Activated naive CD8-positive, alpha-beta T cell treated with anti-CD3 and anti-CD28 coated beads for 36 hours (primary cell): ENCODE measurements around the gene TMEM184A. TPM values are rescaled to one million over a fixed set of nuclear protein-coding genes. Genes with fewer than 3 reads are reported as not detected.
A peak's percentile ranks its signal among the peaks of the same experiment; 100 is the strongest.
"Not testable (repeated sequence)": the region's sequence is repeated elsewhere in the genome, so short reads cannot be mapped to it uniquely, and the experiment has no call there.

Experiments
- DNase-seq: peaks from one replicate; pipeline ENCODE4 v3.0.0; 2021
- H3K27ac Mint-ChIP-seq: one replicate; pipeline ENCODE4 v1.8.0; 2022; ENCODE audit warnings: mild to moderate bottlenecking, moderate library complexity, mixed read lengths
- H3K27me3 Mint-ChIP-seq: one replicate; pipeline ENCODE4 v1.8.0; 2022; ENCODE audit warnings: mild to moderate bottlenecking, mixed read lengths
- H3K36me3 Mint-ChIP-seq: one replicate; pipeline ENCODE4 v1.8.0; 2021; ENCODE audit warnings: mild to moderate bottlenecking, mixed read lengths
- H3K4me1 Mint-ChIP-seq: one replicate; pipeline ENCODE4 v1.8.0; 2021; ENCODE audit warnings: mixed read lengths
- H3K4me3 Mint-ChIP-seq: one replicate; pipeline ENCODE4 v1.8.0; 2022; ENCODE audit warnings: mild to moderate bottlenecking, moderate library complexity, mixed read lengths
- H3K9me3 Mint-ChIP-seq: one replicate; pipeline ENCODE4 v1.8.0; 2022; ENCODE audit warnings: mixed read lengths
- total RNA-seq, 2 experiments: library from RNA; stranded (reverse); gene quantifications; one replicate each; pipeline ENCODE4 v1.2.3, GENCODE V29; 2021

TMEM184A gene
- total RNA-seq, 2 experiments from 2014 or later: 0.14 to 0.22 TPM

GRCh38 chr7:1583241-1583930 lies 27.4 kb upstream of the TMEM184A start:
- H3K4me3 Mint-ChIP-seq, H3K27ac Mint-ChIP-seq, DNase-seq, H3K27me3 Mint-ChIP-seq, H3K9me3 Mint-ChIP-seq, H3K4me1 Mint-ChIP-seq, H3K36me3 Mint-ChIP-seq: not testable (repeated sequence)

GRCh38 chr7:1580422-1581030 lies 24.5 kb upstream of the TMEM184A start:
- no peak overlapping the region for H3K4me3 Mint-ChIP-seq
- DNase-seq: no peak
- no peaks in the 10 kb centered on the region for H3K9me3 Mint-ChIP-seq
- no peaks in the 10 kb centered on the region for H3K27me3 Mint-ChIP-seq
- no peaks in the 10 kb centered on the region for H3K36me3 Mint-ChIP-seq
- peaks cover 3% of the 10 kb centered on the region for H3K4me1 Mint-ChIP-seq
- no peak overlapping the region for H3K27ac Mint-ChIP-seq

GRCh38 chr7:1579481-1580421 lies 23.7 kb upstream of the TMEM184A start:
- no peaks in the 10 kb centered on the region for H3K9me3 Mint-ChIP-seq
- no peak overlapping the region for H3K4me3 Mint-ChIP-seq
- H3K27ac Mint-ChIP-seq: no peak overlapping the region
- H3K27me3 Mint-ChIP-seq: no peaks in the 10 kb centered on the region
- H3K36me3 Mint-ChIP-seq: no peaks in the 10 kb centered on the region
- peak; percentile 68 for DNase-seq
- H3K4me1 Mint-ChIP-seq: peaks cover 3% of the 10 kb centered on the region

- no peak overlapping the region for H3K4me3 Mint-ChIP-seq
- no peaks in the 10 kb centered on the region for H3K9me3 Mint-ChIP-seq
- no peak overlapping the region for H3K27ac Mint-ChIP-seq
- peaks cover 3% of the 10 kb centered on the region for H3K4me1 Mint-ChIP-seq
- no peak for DNase-seq
- no peaks in the 10 kb centered on the region for H3K27me3 Mint-ChIP-seq
- no peaks in the 10 kb centered on the region for H3K36me3 Mint-ChIP-seq
Measured at GRCh38 chr7:1578513-1578912, 22.5 kb upstream of the TMEM184A start.

GRCh38 chr7:1576521-1577253 lies 20.7 kb upstream of the TMEM184A start:
- Mint-ChIP-seq H3K4me1 (peaks cover 11% of the 10 kb centered on the region), H3K27me3 (no peaks in the 10 kb centered on the region), H3K36me3 (no peaks in the 10 kb centered on the region), H3K27ac (no peak overlapping the region), H3K9me3 (no peaks in the 10 kb centered on the region), H3K4me3 (no peak overlapping the region)
- no peak for DNase-seq

GRCh38 chr7:1575809-1576208 lies 19.8 kb upstream of the TMEM184A start:
- DNase-seq: no peak
- no peaks in the 10 kb centered on the region for H3K27me3 Mint-ChIP-seq
- H3K36me3 Mint-ChIP-seq: no peaks in the 10 kb centered on the region
- peaks cover 20% of the 10 kb centered on the region for H3K4me1 Mint-ChIP-seq
- no peak overlapping the region for H3K4me3 Mint-ChIP-seq
- H3K27ac Mint-ChIP-seq: no peak overlapping the region
- no peaks in the 10 kb centered on the region for H3K9me3 Mint-ChIP-seq

GRCh38 chr7:1572111-1572822 lies 16.3 kb upstream of the TMEM184A start:
- DNase-seq: no peak
- no peak overlapping the region for H3K27ac Mint-ChIP-seq
- peaks cover 11% of the 10 kb centered on the region for H3K36me3 Mint-ChIP-seq
- H3K27me3 Mint-ChIP-seq: no peaks in the 10 kb centered on the region
- no peak overlapping the region for H3K4me3 Mint-ChIP-seq
- no peaks in the 10 kb centered on the region for H3K9me3 Mint-ChIP-seq
- peaks cover 31% of the 10 kb centered on the region for H3K4me1 Mint-ChIP-seq

GRCh38 chr7:1569833-1570632 lies 14.0 kb upstream of the TMEM184A start, which contains the start of gene PSMG3:
Gene PSMG3 (minus strand): TSS chr7:1570032. CDS start chr7:1569339, 693 bp downstream.
- Mint-ChIP-seq H3K36me3 (peaks cover 16% of the 10 kb centered on the region), H3K27me3 (no peaks in the 10 kb centered on the region), H3K27ac (peak within 1 kb of the TSS; percentile 91), H3K4me1 (peaks cover 32% of the 10 kb centered on the region), H3K9me3 (no peaks in the 10 kb centered on the region), H3K4me3 (peak within 1 kb of the TSS; percentile 92)
- DNase-seq: peak; percentile 94

- no peaks in the 10 kb centered on the region for H3K27me3 Mint-ChIP-seq
- no peaks in the 10 kb centered on the region for H3K9me3 Mint-ChIP-seq
- peak overlapping the region; percentile 92 for H3K4me3 Mint-ChIP-seq
- peaks cover 32% of the 10 kb centered on the region for H3K4me1 Mint-ChIP-seq
- peak overlapping the region; percentile 91 for H3K27ac Mint-ChIP-seq
- H3K36me3 Mint-ChIP-seq: peaks cover 16% of the 10 kb centered on the region
- no peak for DNase-seq
Measured at GRCh38 chr7:1569440-1569832, 13.4 kb upstream of the TMEM184A start.

GRCh38 chr7:1569016-1569415 lies 13.0 kb upstream of the TMEM184A start:
- no peaks in the 10 kb centered on the region for H3K27me3 Mint-ChIP-seq
- H3K27ac Mint-ChIP-seq: peak overlapping the region; percentile 91
- DNase-seq: no peak
- H3K4me1 Mint-ChIP-seq: peaks cover 32% of the 10 kb centered on the region
- peak overlapping the region; percentile 92 for H3K4me3 Mint-ChIP-seq
- H3K9me3 Mint-ChIP-seq: no peaks in the 10 kb centered on the region
- peaks cover 16% of the 10 kb centered on the region for H3K36me3 Mint-ChIP-seq

- Mint-ChIP-seq H3K4me3 (peak overlapping the region; percentile 92), H3K9me3 (no peaks in the 10 kb centered on the region), H3K36me3 (peaks cover 16% of the 10 kb centered on the region), H3K27ac (no peak overlapping the region), H3K27me3 (no peaks in the 10 kb centered on the region), H3K4me1 (peaks cover 32% of the 10 kb centered on the region)
- DNase-seq: no peak
Measured at GRCh38 chr7:1567896-1568510, 12.0 kb upstream of the TMEM184A start.

GRCh38 chr7:1567049-1567771 lies 11.2 kb upstream of the TMEM184A start:
- H3K27ac Mint-ChIP-seq: no peak overlapping the region
- DNase-seq: no peak

GRCh38 chr7:1566687-1567048 lies 10.7 kb upstream of the TMEM184A start:
- no peak overlapping the region for H3K27ac Mint-ChIP-seq
- peaks cover 16% of the 10 kb centered on the region for H3K36me3 Mint-ChIP-seq
- H3K4me3 Mint-ChIP-seq: no peak overlapping the region
- H3K4me1 Mint-ChIP-seq: peaks cover 24% of the 10 kb centered on the region
- no peaks in the 10 kb centered on the region for H3K9me3 Mint-ChIP-seq
- no peaks in the 10 kb centered on the region for H3K27me3 Mint-ChIP-seq
- no peak for DNase-seq

More at GRCh38 chr7:1567049-1567771, 11.2 kb upstream of the TMEM184A start:
- H3K9me3 Mint-ChIP-seq: no peaks in the 10 kb centered on the region
- no peaks in the 10 kb centered on the region for H3K27me3 Mint-ChIP-seq
- H3K4me3 Mint-ChIP-seq: peak overlapping the region; percentile 30
- H3K36me3 Mint-ChIP-seq: peaks cover 16% of the 10 kb centered on the region
- peaks cover 27% of the 10 kb centered on the region for H3K4me1 Mint-ChIP-seq
